T-helper 1 cell treated with Interleukin-12 subunit alpha and Interleukin-12 subunit beta and Interleukin-4 antibody, amounts not matched to agents 30 μg/mL and 1 μg/mL, for 36 hours (primary cell): ENCODE results near the gene FNDC11.

Experiments used
- H3K27ac Mint-ChIP-seq: one replicate; pipeline ENCODE4 v1.8.0; 2021; ENCODE audit warnings: mild to moderate bottlenecking, mixed read lengths
- H3K27me3 Mint-ChIP-seq: one replicate; pipeline ENCODE4 v1.8.0; 2021; ENCODE audit warnings: low read depth, mixed read lengths
- H3K36me3 Mint-ChIP-seq: one replicate; pipeline ENCODE4 v1.8.0; 2021; ENCODE audit warnings: low read depth, mixed read lengths
- H3K4me1 Mint-ChIP-seq: one replicate; pipeline ENCODE4 v1.8.0; 2021; ENCODE audit warnings: low read depth, mixed read lengths
- H3K4me3 Mint-ChIP-seq: one replicate; pipeline ENCODE4 v1.8.0; 2021; ENCODE audit warnings: mild to moderate bottlenecking, moderate library complexity, mixed read lengths
- H3K9me3 Mint-ChIP-seq: one replicate; pipeline ENCODE4 v1.8.0; 2021; ENCODE audit warnings: mixed read lengths

FNDC11 gene

GRCh38 chr20:63542031-63542559, 11.9 kb upstream of the FNDC11 start:
- H3K27ac Mint-ChIP-seq, result no peak overlapping the region
- H3K4me3 Mint-ChIP-seq, result no peak overlapping the region
- peaks cover 3% of the 10 kb centered on the region for H3K27me3 Mint-ChIP-seq
- H3K36me3 Mint-ChIP-seq, result no peaks in the 10 kb centered on the region
- H3K9me3 Mint-ChIP-seq, result no peaks in the 10 kb centered on the region
- peaks cover 2% of the 10 kb centered on the region for H3K4me1 Mint-ChIP-seq

- no peak overlapping the region for H3K27ac Mint-ChIP-seq
- no peaks in the 10 kb centered on the region for H3K36me3 Mint-ChIP-seq
- H3K4me3 Mint-ChIP-seq, result no peak overlapping the region
These were observed 11.3 kb upstream of the FNDC11 start for GRCh38 chr20:63542696-63543095.

GRCh38 chr20:63543131-63543530, 10.8 kb upstream of the FNDC11 start:
- H3K4me1 Mint-ChIP-seq, result no peaks in the 10 kb centered on the region
- H3K36me3 Mint-ChIP-seq, result no peaks in the 10 kb centered on the region
- H3K27me3 Mint-ChIP-seq, result peaks cover 3% of the 10 kb centered on the region
- no peaks in the 10 kb centered on the region for H3K9me3 Mint-ChIP-seq
- no peak overlapping the region for H3K27ac Mint-ChIP-seq
- H3K4me3 Mint-ChIP-seq, result no peak overlapping the region

More at GRCh38 chr20:63542696-63543095, 11.3 kb upstream of the FNDC11 start:
- Mint-ChIP-seq H3K4me1 (peaks cover under 1% of the 10 kb centered on the region), H3K27me3 (peaks cover 3% of the 10 kb centered on the region), H3K9me3 (no peaks in the 10 kb centered on the region)

DNA sequence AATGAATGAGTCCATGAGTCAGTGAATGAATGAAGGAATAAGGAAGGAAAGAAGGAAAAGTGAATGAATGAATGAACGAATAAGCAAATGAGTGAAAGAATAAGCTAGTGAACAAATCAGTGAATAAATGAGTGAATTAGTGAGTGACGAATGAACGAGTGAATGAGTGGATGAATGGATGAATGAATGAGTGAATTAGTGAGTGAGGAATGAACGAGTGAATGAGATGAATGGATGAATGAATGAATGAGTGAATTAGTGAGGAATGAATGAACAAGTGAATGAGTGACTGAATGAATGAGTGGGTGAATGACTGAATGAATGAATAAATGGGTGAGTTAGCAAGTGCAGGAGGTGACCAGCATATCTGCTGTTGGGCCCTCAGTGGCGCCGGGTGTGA, 10.2 kb upstream of the FNDC11 start:
- Mint-ChIP-seq H3K27ac (peak overlapping the region; percentile 27), H3K4me1 (no peaks in the 10 kb centered on the region), H3K9me3 (no peaks in the 10 kb centered on the region), H3K27me3 (peaks cover 6% of the 10 kb centered on the region), H3K36me3 (no peaks in the 10 kb centered on the region), H3K4me3 (no peak overlapping the region)

DNA sequence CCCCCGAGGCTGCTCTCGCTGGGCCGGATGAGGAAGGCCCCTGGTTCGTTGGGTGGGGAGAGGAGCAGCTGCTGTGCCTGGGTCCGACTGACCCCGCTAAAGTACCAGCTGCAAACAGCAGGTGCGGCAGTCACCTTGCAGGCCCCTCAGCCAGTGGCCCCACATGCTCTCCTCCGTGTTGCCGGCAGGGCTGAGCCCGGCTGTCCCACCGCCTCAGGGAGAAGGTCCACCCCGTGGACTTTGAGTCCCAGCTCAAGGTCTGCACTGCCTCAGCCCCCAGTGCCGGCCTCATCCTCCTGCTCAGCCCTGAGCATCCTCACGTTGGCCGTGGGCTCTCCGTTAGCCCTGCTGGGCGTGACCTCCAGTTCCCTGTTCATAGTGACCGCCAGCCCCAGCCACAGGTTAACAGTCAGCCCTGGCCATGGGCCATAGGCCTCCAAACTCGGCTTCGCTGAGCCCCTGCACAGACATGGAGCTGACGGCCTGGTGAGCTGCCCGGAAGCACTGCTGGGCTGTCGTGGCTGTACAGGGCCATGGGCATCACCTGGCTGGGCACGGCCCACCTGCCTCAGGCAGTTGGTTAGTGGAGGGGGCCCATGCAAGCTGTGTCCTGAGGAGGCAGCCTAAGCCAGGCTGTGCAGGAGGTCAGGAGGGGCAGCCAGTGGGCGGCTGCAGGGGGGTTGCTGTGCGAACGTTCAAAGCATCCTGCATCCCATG, 9.6 kb upstream of the FNDC11 start:
- H3K27me3 Mint-ChIP-seq, result peaks cover 10% of the 10 kb centered on the region
- no peak overlapping the region for H3K27ac Mint-ChIP-seq
- no peaks in the 10 kb centered on the region for H3K36me3 Mint-ChIP-seq
- no peaks in the 10 kb centered on the region for H3K9me3 Mint-ChIP-seq
- no peaks in the 10 kb centered on the region for H3K4me1 Mint-ChIP-seq
- H3K4me3 Mint-ChIP-seq, result no peak overlapping the region

DNA sequence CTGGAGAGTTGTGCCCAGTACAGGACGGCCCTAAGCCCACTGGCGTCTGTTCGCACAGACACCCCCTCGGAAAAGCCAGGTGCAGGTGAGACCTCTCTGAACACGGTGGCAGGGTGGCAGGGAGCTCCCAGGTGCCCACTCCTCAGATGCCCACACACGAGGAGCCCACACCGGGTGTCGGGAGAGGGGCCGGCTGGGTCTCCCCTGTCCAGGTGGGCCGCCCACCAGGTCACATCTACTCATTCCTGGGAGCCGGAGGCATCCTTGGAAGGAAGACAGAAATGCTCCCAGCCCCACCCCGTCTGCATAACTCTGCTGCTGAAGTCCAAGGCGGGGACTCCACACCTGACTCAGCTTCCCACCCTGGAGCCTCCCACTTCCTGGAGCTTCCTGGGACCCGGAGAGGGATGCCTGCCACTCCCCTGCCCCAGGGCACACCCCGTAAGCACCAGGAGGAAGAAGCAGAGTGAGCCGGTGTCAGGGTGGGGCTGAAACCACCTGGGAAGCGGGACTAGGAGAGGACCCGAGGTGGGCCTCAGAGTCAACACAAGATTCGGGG, 8.9 kb upstream of the FNDC11 start:
- Mint-ChIP-seq H3K9me3 (no peaks in the 10 kb centered on the region), H3K27ac (no peak overlapping the region), H3K27me3 (peaks cover 15% of the 10 kb centered on the region), H3K4me1 (no peaks in the 10 kb centered on the region), H3K4me3 (no peak overlapping the region), H3K36me3 (no peaks in the 10 kb centered on the region)

DNA sequence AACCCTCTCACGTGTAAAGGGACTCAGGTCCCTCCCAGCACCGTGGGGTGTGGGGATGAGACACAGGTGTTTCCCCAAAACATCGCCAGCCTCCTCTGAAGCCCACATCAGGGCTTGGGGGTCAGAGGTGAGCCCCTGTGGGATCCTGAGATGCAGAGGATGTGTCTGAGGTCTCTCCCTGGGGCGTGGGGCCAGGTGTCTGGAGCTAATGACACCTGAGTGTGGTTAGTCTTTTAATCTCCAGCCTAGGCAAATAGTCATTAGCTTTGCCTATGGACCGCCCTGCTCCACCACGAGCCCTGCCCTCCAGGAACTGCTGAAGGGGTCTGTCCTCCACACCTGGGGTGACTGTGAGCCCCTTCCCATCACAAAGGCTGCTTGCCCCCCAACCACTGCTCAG, 8.1 kb upstream of the FNDC11 start:
- Mint-ChIP-seq H3K9me3 (no peaks in the 10 kb centered on the region), H3K27ac (no peak overlapping the region), H3K4me3 (no peak overlapping the region), H3K36me3 (no peaks in the 10 kb centered on the region), H3K4me1 (no peaks in the 10 kb centered on the region), H3K27me3 (peaks cover 21% of the 10 kb centered on the region)

- H3K9me3 Mint-ChIP-seq, result no peaks in the 10 kb centered on the region
- no peaks in the 10 kb centered on the region for H3K36me3 Mint-ChIP-seq
- H3K4me1 Mint-ChIP-seq, result peaks cover 2% of the 10 kb centered on the region
- H3K4me3 Mint-ChIP-seq, result no peak overlapping the region
- no peak overlapping the region for H3K27ac Mint-ChIP-seq
- peaks cover 25% of the 10 kb centered on the region for H3K27me3 Mint-ChIP-seq
These were observed 7.6 kb upstream of the FNDC11 start for GRCh38 chr20:63546256-63546955.

DNA sequence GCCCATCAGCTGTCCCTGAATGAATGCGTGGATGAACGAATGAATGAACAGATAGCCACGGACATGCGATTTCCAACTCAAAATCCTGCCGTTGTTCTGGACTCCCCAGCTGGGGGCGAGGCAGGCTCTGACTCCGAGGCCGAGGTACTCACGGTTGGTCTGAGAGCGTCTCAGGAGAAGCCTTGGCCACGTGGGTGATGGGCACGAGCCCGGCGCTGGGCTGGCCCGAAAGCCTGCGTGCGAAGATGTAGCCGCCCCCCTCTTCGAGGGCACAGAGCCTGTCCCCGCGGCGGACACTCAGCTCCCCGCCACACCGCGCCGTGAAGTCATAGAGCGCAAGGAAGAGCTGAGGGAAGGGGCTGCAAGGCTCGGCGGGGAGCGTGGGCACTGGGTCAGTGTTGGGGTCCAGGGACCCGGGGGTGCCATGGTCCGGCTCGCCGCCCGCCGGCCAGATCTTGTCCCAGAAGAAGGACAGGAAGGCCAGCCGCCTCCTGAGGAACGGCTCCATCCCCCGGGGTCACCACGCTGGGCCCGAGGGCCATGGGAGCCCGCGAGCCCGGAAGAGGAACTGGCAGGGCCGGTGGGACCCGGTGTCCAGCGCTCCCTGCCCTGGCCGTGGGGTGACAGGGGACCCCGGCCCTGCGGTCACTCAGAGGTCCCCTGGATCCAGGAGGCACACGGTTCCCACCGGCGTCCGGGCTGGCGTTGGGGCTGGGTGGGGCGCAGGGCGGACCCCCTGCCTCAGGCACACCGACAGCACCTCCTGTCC, 6.8 kb upstream of the FNDC11 start:
- Mint-ChIP-seq H3K36me3 (no peaks in the 10 kb centered on the region), H3K27ac (no peak overlapping the region), H3K4me1 (peaks cover 2% of the 10 kb centered on the region), H3K4me3 (no peak overlapping the region), H3K27me3 (peaks cover 25% of the 10 kb centered on the region), H3K9me3 (no peaks in the 10 kb centered on the region)

GRCh38 chr20:63547725-63548480, 6.1 kb upstream of the FNDC11 start, which contains the start of gene SRMS:
Gene SRMS (minus strand): TSS chr20:63547749. CDS start chr20:63547463, 286 bp downstream.
- Mint-ChIP-seq H3K4me1 (peaks cover 7% of the 10 kb centered on the region), H3K36me3 (no peaks in the 10 kb centered on the region), H3K9me3 (no peaks in the 10 kb centered on the region), H3K4me3 (no peak within 1 kb of the TSS), H3K27me3 (peaks cover 30% of the 10 kb centered on the region), H3K27ac (no peak within 1 kb of the TSS)

DNA sequence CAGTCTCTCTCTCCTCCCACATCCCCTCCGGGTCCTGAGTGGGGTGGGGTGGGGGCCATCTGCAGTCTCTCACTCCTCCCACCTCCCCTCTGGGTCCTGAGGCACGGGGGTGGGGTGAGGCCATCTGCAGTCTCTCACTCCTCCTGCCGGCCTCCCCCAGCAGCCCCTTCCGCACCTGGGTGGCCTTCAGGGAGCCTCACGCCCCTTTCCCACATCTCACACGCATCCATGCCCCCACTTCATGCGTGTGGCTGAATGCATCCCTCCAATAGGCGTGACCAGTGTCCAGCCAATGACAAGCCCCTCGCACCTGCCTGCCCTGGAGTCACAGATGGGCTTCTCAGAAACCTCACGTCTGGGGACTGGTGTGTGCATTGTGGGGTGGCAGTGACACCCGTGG, 5.4 kb upstream of the FNDC11 start:
- peaks cover 8% of the 10 kb centered on the region for H3K4me1 Mint-ChIP-seq
- H3K27me3 Mint-ChIP-seq, result peaks cover 31% of the 10 kb centered on the region
- no peaks in the 10 kb centered on the region for H3K9me3 Mint-ChIP-seq
- no peak overlapping the region for H3K27ac Mint-ChIP-seq
- H3K4me3 Mint-ChIP-seq, result no peak overlapping the region
- no peaks in the 10 kb centered on the region for H3K36me3 Mint-ChIP-seq

DNA sequence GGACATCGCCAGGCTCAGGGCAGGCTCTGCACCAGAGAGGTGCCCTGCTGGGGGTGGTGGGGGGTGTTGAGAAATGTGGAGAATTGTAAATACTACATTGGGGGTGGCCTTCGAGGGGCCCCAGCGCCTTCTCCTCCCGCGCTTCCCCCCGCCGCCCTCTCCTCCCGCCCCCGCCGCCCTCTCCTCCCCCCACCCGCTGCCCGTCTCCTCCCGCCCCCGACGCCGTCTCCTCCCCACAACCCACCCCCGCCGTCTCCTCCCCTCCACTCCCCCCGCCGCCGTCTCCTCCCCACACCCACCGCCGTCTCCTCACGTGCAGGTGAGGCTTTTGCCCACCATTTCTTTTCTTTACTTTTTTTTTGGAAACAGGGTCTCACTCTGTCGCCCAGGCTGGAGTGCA, 4.9 kb upstream of the FNDC11 start:
- Mint-ChIP-seq H3K4me3 (no peak overlapping the region), H3K4me1 (peaks cover 8% of the 10 kb centered on the region), H3K36me3 (no peaks in the 10 kb centered on the region), H3K27me3 (peaks cover 31% of the 10 kb centered on the region), H3K9me3 (no peaks in the 10 kb centered on the region), H3K27ac (no peak overlapping the region)

- H3K4me1 Mint-ChIP-seq, result peaks cover 8% of the 10 kb centered on the region
- no peaks in the 10 kb centered on the region for H3K36me3 Mint-ChIP-seq
- H3K4me3 Mint-ChIP-seq, result no peak overlapping the region
- no peak overlapping the region for H3K27ac Mint-ChIP-seq
- H3K9me3 Mint-ChIP-seq, result no peaks in the 10 kb centered on the region
- H3K27me3 Mint-ChIP-seq, result peaks cover 31% of the 10 kb centered on the region
These were observed 4.2 kb upstream of the FNDC11 start for GRCh38 chr20:63549679-63550282.
